ENCODE results near the gene PRDM15. TPM values are rescaled to one million over a fixed set of nuclear protein-coding genes. Genes with fewer than 3 reads are reported as not detected.

PRDM15 gene
- polyA plus RNA-seq, 3 donors = 0.19 to 19.0 (median 0.74) TPM

GRCh38 chr21:41781050-41781410 lies 98.1 kb downstream of the PRDM15 start:
- TF ChIP-seq CTCF (IDR thresholded peaks at IDR 0.05) = no peak
- intact Hi-C loops (cut with micrococcal nuclease) = no loop called here
- Mint-ChIP-seq H3K4me1 (peaks cover 24% of the 10 kb centered on the region), H3K27ac (no peak overlapping the region), H3K27me3 (ENCODE audit: low read depth in 3 of 3) (peaks cover 30 to 74% (median 68%) of the 10 kb centered on the region in 3 donors), H3K4me3 (no peak overlapping the region), H3K36me3 (no peaks in the 10 kb centered on the region), H3K9me3 (peaks cover 0 to 4% (median 0%) of the 10 kb centered on the region in 7 donors)
- DNase-seq = no peak
- H3K27ac ChIP-seq (ENCODE audit: low read depth in 1 of 2, low read length in 2 of 2) = no peak overlapping the region
- H3K4me1 ChIP-seq (ENCODE audit: control insufficient read depth in 1 of 2, insufficient read depth in 2 of 2, low read length in 2 of 2) = peaks cover 0 to 6% of the 10 kb centered on the region in 2 donors
- no peaks in the 10 kb centered on the region for H3K79me2 ChIP-seq (ENCODE audit: insufficient read depth, low read length)
- no peak overlapping the region for H2AFZ ChIP-seq (ENCODE audit: insufficient read depth, low read depth, low read length, poor library complexity, severe bottlenecking)
- no peaks in the 10 kb centered on the region for H4K20me1 ChIP-seq (ENCODE audit: insufficient read depth, low read length)
- no peaks in the 10 kb centered on the region for H3K36me3 ChIP-seq (replicated peaks in 1 of 2; ENCODE audit: control insufficient read depth in 1 of 2, insufficient read depth in 2 of 2, low read length in 2 of 2)
- peaks cover 30 to 56% of the 10 kb centered on the region in 2 donors for H3K27me3 ChIP-seq (ENCODE audit: control insufficient read depth in 2 of 2, insufficient read depth in 2 of 2, low read length in 2 of 2)
- no peak overlapping the region for H3K4me2 ChIP-seq (replicated peaks; ENCODE audit: extremely low read depth, low read length, poor library complexity, severe bottlenecking)
- no peak overlapping the region for H3K4me3 ChIP-seq (replicated peaks in 1 of 3; ENCODE audit: low read depth in 2 of 3, low read length in 3 of 3)
- WGBS (ENCODE audit: insufficient coverage) = no CpG with 5 or more reads among the region's 2 CpGs
- no peak overlapping the region for H3K9ac ChIP-seq (ENCODE audit: insufficient read depth, low read length, poor library complexity, severe bottlenecking)
- no peaks in the 10 kb centered on the region for H3K9me3 ChIP-seq (replicated peaks in 1 of 2; ENCODE audit: control insufficient read depth in 1 of 2, insufficient read depth in 1 of 2, low read length in 2 of 2)

- H4K20me1 ChIP-seq (ENCODE audit: insufficient read depth, low read length) = no peaks in the 10 kb centered on the region
- no peaks in the 10 kb centered on the region for H3K36me3 Mint-ChIP-seq
These were observed 98.7 kb downstream of the PRDM15 start for GRCh38 chr21:41780337-41781049.

More at GRCh38 chr21:41780337-41781049, 98.7 kb downstream of the PRDM15 start:
- Mint-ChIP-seq H3K9me3 (peaks cover 0 to 4% (median 0%) of the 10 kb centered on the region in 7 donors), H3K4me1 (peaks cover 24% of the 10 kb centered on the region), H3K27me3 (ENCODE audit: low read depth in 3 of 3) (peaks cover 34 to 75% (median 69%) of the 10 kb centered on the region in 3 donors), H3K4me3 (peak overlapping the region in 1 of 2 donors; percentile 8), H3K27ac (no peak overlapping the region)
- no peak for DNase-seq
- Histone ChIP-seq H3K36me3 (replicated peaks in 1 of 2; ENCODE audit: control insufficient read depth in 1 of 2, insufficient read depth in 2 of 2, low read length in 2 of 2) (no peaks in the 10 kb centered on the region), H3K4me1 (ENCODE audit: control insufficient read depth in 1 of 2, insufficient read depth in 2 of 2, low read length in 2 of 2) (peaks cover 0 to 6% of the 10 kb centered on the region in 2 donors), H3K79me2 (ENCODE audit: insufficient read depth, low read length) (no peaks in the 10 kb centered on the region), H3K27me3 (ENCODE audit: control insufficient read depth in 2 of 2, insufficient read depth in 2 of 2, low read length in 2 of 2) (peaks cover 30 to 56% of the 10 kb centered on the region in 2 donors), H3K4me3 (replicated peaks in 1 of 3; ENCODE audit: low read depth in 2 of 3, low read length in 3 of 3) (no peak overlapping the region), H2AFZ (ENCODE audit: insufficient read depth, low read depth, low read length, poor library complexity, severe bottlenecking) (no peak overlapping the region), H3K9ac (ENCODE audit: insufficient read depth, low read length, poor library complexity, severe bottlenecking) (no peak overlapping the region), H3K9me3 (replicated peaks in 1 of 2; ENCODE audit: control insufficient read depth in 1 of 2, insufficient read depth in 1 of 2, low read length in 2 of 2) (no peaks in the 10 kb centered on the region), H3K27ac (ENCODE audit: low read depth in 1 of 2, low read length in 2 of 2) (no peak overlapping the region), H3K4me2 (replicated peaks; ENCODE audit: extremely low read depth, low read length, poor library complexity, severe bottlenecking) (no peak overlapping the region)
- intact Hi-C loops (cut with micrococcal nuclease) = no loop called here
- TF ChIP-seq CTCF (IDR thresholded peaks at IDR 0.05) = no peak
- WGBS (ENCODE audit: insufficient coverage) = 86% methylated on average over 1 of the region's 1 CpG
